Measurements from ENCODE around the gene LDB1.

The LDB1 gene

GRCh38 chr10:102123223-102123622 lies 3.1 kb upstream of the LDB1 start:
- H3K4me2 ChIP-seq (ENCODE audit: low read length): no peak overlapping the region
- H3K4me1 ChIP-seq (ENCODE audit: insufficient read depth, low read length, severe bottlenecking): peaks cover 19% of the 10 kb centered on the region
- H4K20me1 ChIP-seq (ENCODE audit: insufficient read depth, low read length): no peaks in the 10 kb centered on the region
- no peak for TF ChIP-seq EZH2 (IDR thresholded peaks at IDR 0.05; ENCODE audit: borderline replicate concordance, low read length)
- TF ChIP-seq, protein P1, sequence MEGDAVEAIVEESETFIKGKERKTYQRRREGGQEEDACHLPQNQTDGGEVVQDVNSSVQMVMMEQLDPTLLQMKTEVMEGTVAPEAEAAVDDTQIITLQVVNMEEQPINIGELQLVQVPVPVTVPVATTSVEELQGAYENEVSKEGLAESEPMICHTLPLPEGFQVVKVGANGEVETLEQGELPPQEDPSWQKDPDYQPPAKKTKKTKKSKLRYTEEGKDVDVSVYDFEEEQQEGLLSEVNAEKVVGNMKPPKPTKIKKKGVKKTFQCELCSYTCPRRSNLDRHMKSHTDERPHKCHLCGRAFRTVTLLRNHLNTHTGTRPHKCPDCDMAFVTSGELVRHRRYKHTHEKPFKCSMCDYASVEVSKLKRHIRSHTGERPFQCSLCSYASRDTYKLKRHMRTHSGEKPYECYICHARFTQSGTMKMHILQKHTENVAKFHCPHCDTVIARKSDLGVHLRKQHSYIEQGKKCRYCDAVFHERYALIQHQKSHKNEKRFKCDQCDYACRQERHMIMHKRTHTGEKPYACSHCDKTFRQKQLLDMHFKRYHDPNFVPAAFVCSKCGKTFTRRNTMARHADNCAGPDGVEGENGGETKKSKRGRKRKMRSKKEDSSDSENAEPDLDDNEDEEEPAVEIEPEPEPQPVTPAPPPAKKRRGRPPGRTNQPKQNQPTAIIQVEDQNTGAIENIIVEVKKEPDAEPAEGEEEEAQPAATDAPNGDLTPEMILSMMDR (IDR thresholded peaks at IDR 0.05; ENCODE audit: low read length): no peak
- no peak overlapping the region for H2AFZ ChIP-seq (ENCODE audit: low read length)
- no peaks in the 10 kb centered on the region for H3K79me2 ChIP-seq (ENCODE audit: insufficient read depth, low read length)
- no peaks in the 10 kb centered on the region for H3K27me3 ChIP-seq (ENCODE audit: insufficient read depth, low read length)
- no peak overlapping the region for H3K9ac ChIP-seq (ENCODE audit: low read length)
- no peaks in the 10 kb centered on the region for H3K9me3 ChIP-seq (ENCODE audit: low read length)
- H3K9me2 ChIP-seq (ENCODE audit: low read depth, low read length): no peaks in the 10 kb centered on the region
- no peak overlapping the region for H3K4me3 ChIP-seq (ENCODE audit: low read depth, low read length, poor library complexity, severe bottlenecking)
- H3K36me3 ChIP-seq (ENCODE audit: insufficient read depth, low read length): no peaks in the 10 kb centered on the region
- H3K27ac ChIP-seq (ENCODE audit: low read depth, low read length, poor library complexity, severe bottlenecking): no peak overlapping the region
- no peaks in the 10 kb centered on the region for H3F3A ChIP-seq (ENCODE audit: insufficient read depth, low read length)

DNA sequence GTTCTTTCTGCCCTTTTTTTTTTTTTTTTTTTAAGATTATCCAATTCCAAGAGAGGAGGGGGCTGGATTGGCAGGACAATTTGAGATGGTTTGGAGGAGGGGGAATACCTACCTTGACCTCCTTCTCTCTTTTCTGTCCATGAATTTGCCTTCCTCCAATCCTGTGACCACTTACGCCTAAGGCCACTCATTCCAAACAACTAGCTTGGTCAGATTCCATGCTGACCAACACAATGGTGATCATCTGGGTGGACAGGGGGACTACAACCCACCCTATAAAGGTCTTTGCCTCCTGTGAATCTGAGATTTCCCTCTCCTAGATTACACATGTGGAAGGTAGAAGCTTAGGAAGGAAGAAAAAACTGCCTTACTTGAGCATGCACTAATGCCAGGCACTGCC lies 2.3 kb upstream of the LDB1 start:
- no peak overlapping the region for H3K4me3 ChIP-seq (ENCODE audit: low read depth, low read length, poor library complexity, severe bottlenecking)
- no peaks in the 10 kb centered on the region for H4K20me1 ChIP-seq (ENCODE audit: insufficient read depth, low read length)
- no peaks in the 10 kb centered on the region for H3K36me3 ChIP-seq (ENCODE audit: insufficient read depth, low read length)
- H3K9me3 ChIP-seq (ENCODE audit: low read length): no peaks in the 10 kb centered on the region
- H3F3A ChIP-seq (ENCODE audit: insufficient read depth, low read length): no peaks in the 10 kb centered on the region
- H3K79me2 ChIP-seq (ENCODE audit: insufficient read depth, low read length): no peaks in the 10 kb centered on the region
- H3K9ac ChIP-seq (ENCODE audit: low read length): no peak overlapping the region
- TF ChIP-seq EZH2 (IDR thresholded peaks at IDR 0.05; ENCODE audit: borderline replicate concordance, low read length): no peak
- TF ChIP-seq, protein P1 (IDR thresholded peaks at IDR 0.05; ENCODE audit: low read length): no peak
- H3K4me1 ChIP-seq (ENCODE audit: insufficient read depth, low read length, severe bottlenecking): peaks cover 27% of the 10 kb centered on the region
- H3K27me3 ChIP-seq (ENCODE audit: insufficient read depth, low read length): no peaks in the 10 kb centered on the region
- H2AFZ ChIP-seq (ENCODE audit: low read length): no peak overlapping the region
- H3K4me2 ChIP-seq (ENCODE audit: low read length): no peak overlapping the region
- H3K27ac ChIP-seq (ENCODE audit: low read depth, low read length, poor library complexity, severe bottlenecking): no peak overlapping the region
- H3K9me2 ChIP-seq (ENCODE audit: low read depth, low read length): no peaks in the 10 kb centered on the region

- H3K9me3 ChIP-seq (ENCODE audit: low read length): no peaks in the 10 kb centered on the region
- peaks cover 32% of the 10 kb centered on the region for H3K4me1 ChIP-seq (ENCODE audit: insufficient read depth, low read length, severe bottlenecking)
- no peak overlapping the region for H3K4me2 ChIP-seq (ENCODE audit: low read length)
- H3K36me3 ChIP-seq (ENCODE audit: insufficient read depth, low read length): no peaks in the 10 kb centered on the region
- H4K20me1 ChIP-seq (ENCODE audit: insufficient read depth, low read length): no peaks in the 10 kb centered on the region
- H3K27ac ChIP-seq (ENCODE audit: low read depth, low read length, poor library complexity, severe bottlenecking): no peak overlapping the region
- TF ChIP-seq EZH2 (IDR thresholded peaks at IDR 0.05; ENCODE audit: borderline replicate concordance, low read length): no peak
- TF ChIP-seq, protein P1 (IDR thresholded peaks at IDR 0.05; ENCODE audit: low read length): no peak
- H3K9me2 ChIP-seq (ENCODE audit: low read depth, low read length): no peaks in the 10 kb centered on the region
- no peaks in the 10 kb centered on the region for H3K27me3 ChIP-seq (ENCODE audit: insufficient read depth, low read length)
- no peaks in the 10 kb centered on the region for H3F3A ChIP-seq (ENCODE audit: insufficient read depth, low read length)
- no peaks in the 10 kb centered on the region for H3K79me2 ChIP-seq (ENCODE audit: insufficient read depth, low read length)
- no peak overlapping the region for H2AFZ ChIP-seq (ENCODE audit: low read length)
- no peak overlapping the region for H3K9ac ChIP-seq (ENCODE audit: low read length)
- H3K4me3 ChIP-seq (ENCODE audit: low read depth, low read length, poor library complexity, severe bottlenecking): no peak overlapping the region
Observed at GRCh38 chr10:102121739-102122372, 1.7 kb upstream of the LDB1 start.

Measured in OCI-LY1 (cell line).